KBM-7 (cell line): Measurements from ENCODE around the gene HIP1.
"Not testable (repeated sequence)": the region's sequence is repeated elsewhere in the genome, so short reads cannot be mapped to it uniquely, and the experiment has no call there.

ENCODE experiments used
- DNase-seq: peaks from one replicate; pipeline ENCODE4 v3.0.0-alpha.2; 2015
- in situ Hi-C: fragments of 300-500 bp; cut with MboI; formaldehyde crosslinking; loops from 2 replicates; pipeline ENCODE4 v1.14.3; 2020; ENCODE audit warnings: low sequenced_read_pairs, low pct_unique_long_range_greater_than_20kb, mixed read lengths

The HIP1 gene

DNA sequence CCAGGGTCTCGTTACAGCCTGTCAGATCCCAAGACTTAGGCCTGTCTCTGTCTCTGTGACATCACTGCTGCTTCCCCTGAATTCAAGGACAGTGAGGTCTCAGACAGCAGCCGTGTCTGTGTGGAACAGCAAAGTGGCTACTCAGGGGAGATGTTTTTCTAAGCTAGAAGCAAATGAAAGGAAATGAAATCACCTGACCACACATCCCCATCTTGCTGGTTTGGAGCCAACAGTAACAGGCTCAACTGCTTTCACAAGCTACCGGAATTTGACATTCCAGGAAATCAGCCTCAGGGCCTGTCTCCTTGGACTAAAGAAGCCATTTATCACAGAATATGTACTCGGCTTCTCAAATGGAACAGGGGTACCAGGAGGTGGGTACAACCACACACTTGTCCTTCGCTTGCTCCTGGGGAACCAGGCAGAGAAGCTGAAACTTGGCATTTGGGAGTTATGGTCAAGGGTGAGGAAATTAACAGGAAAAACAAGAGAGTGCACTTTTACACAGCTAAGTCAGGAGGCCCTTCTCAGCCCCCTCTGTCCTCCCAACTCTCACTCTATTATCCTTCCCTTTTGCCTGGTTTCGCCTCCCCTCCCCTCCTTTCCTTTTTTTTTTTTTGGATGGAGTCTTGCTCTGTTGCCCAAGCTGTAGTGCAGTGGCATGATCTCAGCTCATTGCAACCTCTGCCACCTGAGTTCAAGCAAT, 173.5 kb downstream of the HIP1 start:
- peak; percentile 85 for DNase-seq
- in situ Hi-C loops = no loop called here

DNA sequence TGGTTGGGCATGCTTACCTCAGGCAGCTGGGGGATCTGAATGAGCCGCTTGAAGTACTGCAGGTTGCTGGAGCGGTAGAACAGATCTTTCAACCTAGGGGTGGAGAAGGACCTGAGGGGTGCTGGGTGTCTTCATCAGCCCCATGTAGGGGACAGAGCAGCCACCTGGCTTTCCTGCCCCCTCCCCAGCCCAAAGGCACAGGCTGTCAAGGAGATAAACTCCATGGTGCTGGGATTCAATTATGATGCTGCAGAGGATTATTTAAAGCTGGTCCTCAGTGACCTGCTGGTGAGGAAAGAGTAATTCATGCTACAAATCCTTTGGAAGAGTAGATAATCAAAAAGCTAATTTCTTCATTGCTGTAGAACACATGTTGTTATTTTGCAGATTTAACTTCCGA, 175.6 kb downstream of the HIP1 start:
- in situ Hi-C loops = no loop called here
- no peak for DNase-seq

DNA sequence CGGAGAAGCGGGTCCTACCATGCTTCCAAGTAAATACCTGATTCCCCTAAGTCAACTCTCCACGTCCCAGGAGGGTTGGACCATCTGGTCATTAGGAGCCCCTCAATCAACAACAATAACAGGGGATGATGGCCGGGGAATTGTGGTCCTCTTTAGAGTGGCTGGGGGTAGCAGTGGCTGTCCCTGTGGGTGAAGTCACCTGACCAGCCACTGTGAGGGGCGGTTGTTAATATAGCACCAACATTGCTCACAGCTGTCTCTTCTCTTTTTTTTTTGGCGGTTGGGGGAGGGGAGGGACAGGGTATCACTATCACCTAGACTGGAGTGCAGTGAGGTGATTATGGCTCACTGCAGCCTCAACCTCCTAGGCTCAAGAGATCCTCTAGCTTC, 178.8 kb downstream of the HIP1 start:
- no peak for DNase-seq
- in situ Hi-C loops = no loop called here

DNA sequence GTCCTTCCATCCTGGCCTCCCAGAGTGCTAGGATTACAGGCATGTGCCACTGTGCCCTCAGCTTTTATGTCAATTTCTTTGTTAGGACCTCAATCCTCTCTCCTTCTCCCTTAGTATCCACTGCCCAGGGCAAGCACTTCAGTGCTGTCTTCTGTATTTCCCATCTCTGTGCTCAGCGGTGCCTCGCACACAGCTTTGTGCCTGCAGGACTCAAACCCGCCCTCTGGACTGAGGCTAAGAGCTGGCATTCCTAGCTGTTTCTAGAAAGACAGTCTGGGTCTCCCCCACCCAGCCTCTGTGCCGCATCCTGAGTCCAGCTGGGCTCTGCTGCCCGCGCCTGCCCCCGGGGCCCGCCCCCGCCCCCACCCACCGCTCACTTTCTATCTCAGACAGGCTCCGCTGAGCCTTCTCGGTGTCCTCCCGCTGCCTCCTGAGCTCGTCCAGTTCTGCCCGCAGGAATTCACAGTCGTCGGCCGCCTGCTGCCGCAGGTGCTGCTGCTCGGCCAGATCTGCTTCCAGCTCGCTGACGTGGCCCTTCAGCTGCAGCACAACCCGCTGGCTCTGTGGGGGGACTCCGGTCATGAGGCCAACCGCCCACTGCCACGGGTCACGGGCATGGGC, 179.3 kb downstream of the HIP1 start:
- in situ Hi-C loops = no loop called here
- no peak for DNase-seq

DNA sequence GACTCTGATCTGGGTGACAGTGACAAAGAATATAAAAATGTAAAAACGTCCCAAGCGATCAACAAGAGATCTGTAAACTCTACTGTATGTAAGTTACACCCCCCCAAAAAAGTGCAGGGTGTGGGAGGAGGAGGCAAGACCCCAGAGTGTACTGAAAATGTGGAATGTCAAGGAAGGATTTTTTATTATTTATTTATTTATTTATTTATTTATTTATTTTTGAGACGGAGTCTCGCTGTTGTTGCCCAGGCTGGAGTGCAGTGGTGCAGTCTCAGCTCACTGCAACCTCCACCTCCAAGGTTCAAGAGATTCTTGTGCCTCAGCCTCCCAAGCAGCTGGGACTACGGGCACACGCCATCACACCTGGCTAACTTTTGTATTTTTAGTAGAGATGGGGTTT, 181.9 kb downstream of the HIP1 start:
- in situ Hi-C loops, DNase-seq: not testable (repeated sequence)

DNA sequence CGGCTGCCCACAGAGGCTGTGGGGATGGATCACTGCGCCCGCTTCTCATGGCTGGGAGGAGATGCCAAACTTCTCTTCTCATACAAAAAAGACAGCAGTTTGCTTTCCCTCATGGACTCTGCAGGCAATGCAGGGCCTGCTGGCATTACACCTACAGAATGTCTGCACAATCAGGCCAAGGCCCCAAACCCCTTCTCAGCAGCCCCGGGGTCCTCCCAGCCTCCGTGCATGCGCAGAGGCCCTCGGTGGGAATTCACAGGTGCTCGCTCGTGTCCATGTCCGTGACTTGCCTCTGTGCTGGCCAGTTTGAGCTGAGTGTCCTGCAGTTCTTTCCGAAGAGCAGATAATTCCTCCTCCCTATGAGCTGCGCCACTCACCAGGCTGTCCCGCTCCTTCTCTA, 183.0 kb downstream of the HIP1 start:
- in situ Hi-C loops = no loop called here
- DNase-seq = no peak

DNA sequence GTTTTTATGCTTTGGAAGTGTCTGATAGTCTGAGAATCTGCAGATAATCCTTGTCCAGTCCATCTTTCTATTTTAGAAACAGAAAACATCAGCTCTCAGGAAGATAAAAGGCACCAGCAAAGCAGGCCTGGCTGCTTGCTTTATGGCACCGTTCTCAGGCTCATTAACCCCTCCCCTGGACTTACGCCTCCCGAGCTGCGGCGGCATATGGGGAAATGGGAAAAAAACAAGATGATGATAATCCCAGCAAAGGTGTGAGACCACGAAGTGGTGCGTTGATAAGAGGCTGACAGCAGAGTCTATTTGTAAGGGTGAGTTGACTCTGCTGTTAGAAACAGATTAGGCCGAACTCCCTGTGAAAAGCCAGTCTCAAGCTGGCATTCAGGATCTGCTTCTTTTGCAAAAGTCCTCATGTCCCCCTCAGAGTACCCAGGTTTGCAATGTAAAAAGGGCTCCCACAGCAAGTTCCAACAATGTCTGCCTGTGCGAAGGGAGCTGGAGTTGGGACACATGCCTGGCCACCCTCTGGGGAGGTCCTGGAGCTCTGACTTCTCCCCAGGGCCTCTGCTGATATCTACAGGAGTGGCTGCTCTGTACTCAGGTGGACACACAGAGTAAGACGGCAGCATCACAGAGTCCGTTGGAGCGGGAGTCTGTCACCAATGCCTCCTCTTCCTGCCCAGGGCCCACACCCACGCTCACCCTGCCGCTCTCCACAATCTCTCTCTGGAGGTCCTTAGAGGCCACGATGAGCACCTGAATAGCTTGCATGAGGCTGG, 192.3 kb downstream of the HIP1 start:
- no peak for DNase-seq
- in situ Hi-C loops = no loop called here

DNA sequence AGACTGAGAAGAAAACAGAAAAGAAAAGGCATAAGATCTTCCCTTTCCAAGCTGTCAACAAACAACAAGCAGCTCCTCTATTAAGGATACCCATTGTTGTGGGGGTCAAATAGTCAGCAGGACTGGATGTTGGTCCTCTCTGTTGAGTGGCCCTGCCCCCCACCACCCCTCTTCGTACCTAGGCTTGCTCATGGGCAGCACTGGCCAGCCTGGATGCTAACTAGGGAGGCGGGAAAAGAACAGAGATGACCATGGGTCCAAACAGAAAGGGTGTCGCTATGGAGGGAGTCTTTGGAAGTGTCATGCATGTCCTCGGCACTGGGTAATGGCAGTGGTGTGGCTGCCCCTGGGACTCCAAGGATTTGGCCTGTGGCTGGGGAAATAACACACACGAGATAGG, 201.0 kb downstream of the HIP1 start:
- DNase-seq = no peak

DNA sequence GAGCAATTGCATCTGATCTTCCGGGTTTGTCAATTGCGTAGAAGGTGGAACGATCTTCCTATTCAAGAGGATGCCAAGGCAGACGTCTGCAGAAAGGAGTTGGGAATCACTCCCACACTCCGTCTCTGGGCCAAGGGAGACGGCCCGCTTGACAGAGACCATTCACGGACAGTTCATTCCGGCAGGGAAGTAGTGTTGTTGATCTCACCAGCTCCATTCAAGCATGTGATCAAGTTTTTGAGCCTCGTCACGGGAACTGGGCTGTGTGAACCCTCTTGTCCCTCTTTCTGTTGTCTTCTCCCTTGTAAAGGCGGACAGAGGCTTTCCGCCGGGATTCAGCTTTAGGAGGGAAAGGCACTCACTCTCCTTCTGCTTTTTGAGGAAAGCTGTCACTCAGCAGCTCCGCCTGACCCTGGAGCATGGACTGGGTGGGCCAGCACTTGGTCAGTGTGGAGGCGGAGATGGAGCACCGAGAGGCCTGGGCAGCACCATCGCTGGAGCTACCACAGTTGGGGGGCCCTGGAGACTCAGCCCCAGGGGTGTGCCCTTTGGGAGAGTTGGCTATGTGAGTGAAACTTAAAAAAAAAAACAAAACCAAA, 201.7 kb downstream of the HIP1 start:
- in situ Hi-C loops = no loop called here
- no peak for DNase-seq

More for the DNA sequence above, 201.0 kb downstream of the HIP1 start:
- in situ Hi-C loops = no loop called here

DNA sequence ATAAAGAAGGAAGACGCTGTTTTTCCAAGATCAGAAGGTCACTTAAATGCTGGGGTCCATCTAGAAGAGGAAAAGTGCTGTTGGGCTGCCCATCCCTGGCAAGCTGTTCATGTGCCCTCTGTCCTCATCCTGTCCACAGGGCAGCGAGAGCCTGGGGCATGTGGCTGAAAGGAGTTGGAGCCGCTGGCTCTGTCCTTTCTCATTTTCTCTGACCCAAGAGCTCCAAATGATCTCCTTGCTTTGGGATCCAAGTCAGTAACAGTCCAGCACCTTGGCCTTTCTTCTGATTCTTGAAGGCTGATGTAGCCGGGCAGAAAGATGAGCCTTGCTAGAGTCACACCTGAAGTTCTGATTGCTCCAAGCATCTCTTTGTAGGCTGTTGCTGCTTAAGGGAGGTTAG, 202.2 kb downstream of the HIP1 start:
- no peak for DNase-seq
- in situ Hi-C loops = no loop called here

DNA sequence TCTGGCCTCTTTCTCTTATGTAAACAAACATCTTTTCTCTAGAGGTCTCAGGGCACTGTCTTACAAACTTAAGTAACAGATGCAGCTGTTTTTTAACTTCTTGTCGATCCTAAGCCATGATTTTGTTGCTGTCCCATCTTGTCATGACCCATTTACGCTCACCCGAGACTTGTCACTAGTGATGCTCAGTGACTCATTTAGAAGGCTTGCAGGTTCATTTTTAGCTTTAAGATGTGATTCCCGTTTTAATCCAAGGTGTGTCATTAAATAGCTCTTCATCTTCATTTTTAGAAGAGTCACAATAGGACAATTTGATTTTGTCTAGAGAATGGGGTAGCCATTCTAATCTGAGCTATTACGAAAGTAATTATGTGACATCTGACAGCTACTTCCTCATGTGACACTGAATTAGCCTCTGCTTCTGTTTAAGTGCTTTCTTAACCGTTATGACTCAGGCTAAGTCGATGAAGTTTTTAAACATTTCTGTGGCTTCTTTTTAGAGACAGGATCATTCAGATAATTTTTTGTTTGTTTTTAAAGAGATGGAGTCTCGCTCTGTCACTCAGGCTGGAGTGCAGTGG, 203.9 kb downstream of the HIP1 start:
- in situ Hi-C loops = no loop called here

DNA sequence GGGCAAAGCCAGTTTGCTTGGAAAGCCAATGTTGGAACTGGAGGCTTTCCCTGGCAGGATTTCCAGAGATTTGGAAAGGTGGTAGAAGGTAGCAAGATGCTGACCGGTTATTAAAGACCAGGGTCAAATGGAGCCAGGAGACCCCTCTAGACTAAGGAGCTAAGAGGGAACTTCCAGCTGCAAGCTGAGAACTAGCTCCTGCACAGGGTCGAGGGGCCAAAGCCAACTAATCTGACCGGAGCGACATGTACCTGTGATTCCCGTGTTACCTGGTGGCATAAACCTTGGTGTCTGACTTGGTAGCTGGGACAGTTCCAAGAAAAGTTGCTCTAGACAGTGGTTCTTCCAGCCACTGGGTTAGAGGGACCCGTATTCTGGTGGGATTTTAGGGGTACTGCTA, 204.8 kb downstream of the HIP1 start:
- no peak for DNase-seq
- in situ Hi-C loops = no loop called here

More for the DNA sequence above, 203.9 kb downstream of the HIP1 start:
- DNase-seq = peak; percentile 68

DNA sequence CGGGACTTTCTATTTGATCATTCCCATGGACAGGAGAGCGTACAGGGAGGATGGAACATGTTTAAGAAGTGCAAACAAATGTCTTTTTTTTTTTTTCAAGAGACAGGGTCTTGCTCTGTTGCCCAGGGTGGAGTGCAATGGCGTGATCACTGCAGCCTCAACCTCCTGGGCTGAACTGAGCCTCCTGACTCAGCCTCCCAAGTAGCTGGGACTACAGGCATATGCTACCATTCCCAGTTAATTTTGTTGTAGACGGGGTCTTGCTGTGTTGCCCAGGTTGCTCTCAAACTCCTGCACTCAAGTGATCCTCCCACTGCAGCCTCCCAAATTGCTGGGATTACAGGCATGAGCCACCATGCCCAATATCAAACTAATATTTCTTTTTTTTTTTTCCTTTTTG, 206.1 kb downstream of the HIP1 start:
- in situ Hi-C loops = no loop called here
- DNase-seq = no peak

DNA sequence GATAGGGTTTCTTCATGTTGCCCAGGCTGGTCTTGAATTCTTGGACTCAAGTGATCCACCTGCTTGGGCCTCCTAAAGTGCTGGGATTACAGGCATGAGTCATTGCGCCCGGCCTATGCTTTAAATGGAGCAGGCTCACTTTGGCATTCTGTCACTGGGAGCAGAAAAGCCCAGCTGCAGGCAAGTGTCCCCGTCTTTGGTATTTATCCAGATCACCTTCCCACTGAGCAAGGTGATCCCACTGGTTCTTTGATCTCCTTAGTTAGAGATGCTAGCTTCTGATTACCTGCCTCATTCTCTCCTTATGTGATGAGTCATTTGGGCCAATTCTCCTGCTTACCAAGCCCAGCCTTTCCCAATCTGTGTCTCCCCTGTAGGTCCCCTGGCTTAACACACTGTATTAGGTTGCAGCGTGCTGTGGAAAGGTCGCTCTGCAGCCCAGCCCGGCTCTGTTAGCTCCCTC, 207.4 kb downstream of the HIP1 start:
- DNase-seq = no peak
- in situ Hi-C loops = no loop called here

DNA sequence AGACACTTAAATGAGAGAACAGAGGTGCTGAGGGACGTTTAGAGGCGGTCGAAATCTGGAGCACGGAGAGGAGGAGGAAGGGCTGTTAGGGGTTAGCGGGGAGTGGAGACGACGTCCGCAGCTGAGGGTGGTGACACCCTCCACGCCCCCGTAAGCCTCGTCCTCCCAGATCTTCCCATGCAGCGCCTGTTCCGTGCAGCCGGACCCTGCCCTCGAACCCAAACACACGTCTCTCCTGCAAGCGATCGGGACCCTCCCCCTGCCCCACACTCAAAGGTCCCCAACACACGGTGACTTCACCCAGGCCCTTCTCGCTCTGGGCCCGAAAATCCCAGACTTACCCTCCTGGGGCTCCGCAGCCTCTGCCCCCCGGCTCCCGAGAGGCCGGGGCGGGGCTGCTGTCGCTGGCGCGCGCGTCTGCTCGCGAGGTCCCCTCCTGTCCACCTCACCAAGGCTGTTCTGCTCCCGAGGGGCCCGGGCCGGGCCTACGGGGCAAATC, 211.5 kb downstream of the HIP1 start:
- in situ Hi-C loops = not testable (repeated sequence)
- peak; percentile 28 for DNase-seq

DNA sequence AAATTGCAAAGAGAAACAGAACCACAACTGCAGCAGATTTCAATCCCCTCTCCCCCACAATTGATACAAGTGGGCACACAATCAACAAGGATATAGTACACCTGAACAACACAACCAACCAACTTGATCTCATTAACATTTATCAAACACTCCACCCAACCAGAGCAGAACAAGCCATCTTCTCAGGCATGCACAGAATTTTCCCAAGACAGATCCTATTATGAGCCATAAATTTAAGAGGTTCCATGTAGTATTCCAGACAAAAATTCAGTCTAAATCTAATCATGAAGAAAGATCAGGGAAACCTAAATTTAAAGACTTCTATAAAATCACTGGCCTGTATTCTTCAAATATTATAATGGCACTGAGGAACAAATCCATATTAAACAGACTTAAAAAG, 217.0 kb downstream of the HIP1 start:
- in situ Hi-C loops, DNase-seq: not testable (repeated sequence)

DNA sequence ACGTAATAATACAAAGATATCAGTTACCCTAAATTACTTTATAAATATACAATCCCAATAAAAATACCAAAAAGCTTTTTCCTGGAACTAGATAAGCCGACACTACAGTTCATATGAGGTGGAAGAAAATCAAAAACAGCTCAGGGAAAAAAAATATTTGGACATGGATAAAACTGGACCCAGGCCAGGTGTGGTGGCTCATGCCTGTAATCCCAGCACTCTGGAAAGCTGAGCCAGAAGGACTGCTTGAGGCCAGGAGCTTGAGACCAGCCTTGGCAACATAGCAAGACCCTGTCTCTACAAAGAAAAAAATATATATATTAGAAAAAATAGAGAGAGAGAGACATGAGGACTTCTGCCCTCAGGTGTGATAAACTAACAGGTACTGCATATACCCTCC, 219.9 kb downstream of the HIP1 start:
- DNase-seq, in situ Hi-C loops: not testable (repeated sequence)

DNA sequence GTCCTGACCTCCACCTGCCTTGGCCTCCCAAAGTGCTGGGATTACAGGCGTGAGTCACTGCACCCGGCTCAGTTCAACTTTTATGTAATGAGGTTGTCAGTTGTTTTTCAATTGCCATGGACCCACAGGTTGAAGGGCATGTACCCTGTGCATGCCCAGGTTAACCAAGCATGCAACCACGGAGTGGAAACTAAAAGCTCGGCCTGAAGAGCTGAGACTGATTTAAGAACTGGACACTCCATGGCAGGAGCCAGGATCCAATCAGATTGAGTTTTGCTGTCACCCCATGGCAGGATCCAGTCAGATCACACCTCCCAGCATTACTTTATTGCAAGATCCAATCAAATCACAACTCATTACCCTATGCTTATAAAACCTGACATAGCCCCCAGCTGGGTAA, 229.7 kb downstream of the HIP1 start:
- in situ Hi-C loops, DNase-seq: not testable (repeated sequence)

DNA sequence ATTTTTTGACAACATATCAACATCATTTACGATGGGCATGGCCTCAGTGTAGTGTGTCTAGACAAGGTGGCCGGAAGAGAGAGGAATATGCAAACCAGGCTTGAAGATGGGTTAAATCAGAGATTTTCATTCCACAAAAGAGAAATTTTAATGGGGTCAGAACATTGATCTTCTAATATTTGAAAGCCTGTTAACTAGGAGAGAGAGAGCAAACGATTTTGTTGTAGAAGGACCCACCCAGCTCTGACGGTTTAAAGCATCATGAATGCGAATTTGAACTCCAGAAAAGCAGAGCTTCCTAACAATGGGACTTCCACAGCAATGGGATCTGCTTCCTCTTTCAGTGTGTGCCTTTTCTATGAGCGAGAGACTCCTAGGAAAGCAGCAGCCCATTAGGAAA, 246.7 kb downstream of the HIP1 start, which contains the start of gene SPDYE5:
Gene SPDYE5, plus strand, starts transcription at position 301 of the 400 bp plus-strand sequence. CDS start 1,728 bp downstream, outside the sequence.
- in situ Hi-C loops, DNase-seq: not testable (repeated sequence)
